HTR-8/SVneo (cell line): ENCODE results near the gene HMGN1.
"Not testable (repeated sequence)": the region's sequence is repeated elsewhere in the genome, so short reads cannot be mapped to it uniquely, and the experiment has no call there.

Experiments
- DNase-seq: peaks from one replicate; pipeline ENCODE4 v3.0.0; 2011; ENCODE audit warnings: low spot score, mixed read lengths; ENCODE audit not compliant: insufficient read length
- FAIRE-seq: peaks from 2 replicates; lab custom pipeline; 2011; peaks lifted over from hg19 to GRCh38; lab: Jason Lieb, UNC

The HMGN1 gene

DNA sequence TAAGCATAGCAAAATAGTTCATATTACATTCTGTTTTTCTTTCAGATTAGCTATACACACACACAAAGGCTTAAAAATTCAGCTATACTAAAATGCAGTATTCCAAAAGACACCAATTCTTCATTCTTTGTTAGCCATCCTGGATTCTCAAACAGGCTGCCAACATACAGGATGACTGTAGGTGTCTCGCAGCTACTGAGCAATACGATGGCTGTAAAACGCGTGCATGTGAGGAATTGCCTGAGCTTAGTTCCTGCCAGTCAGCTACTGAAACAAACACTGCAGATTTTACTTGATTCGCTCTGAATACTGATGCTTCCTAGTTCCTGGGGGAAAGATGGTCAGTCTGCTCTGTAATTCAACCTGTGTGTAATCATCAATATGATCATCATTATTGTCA lies 24.7 kb upstream of the HMGN1 start:
- DNase-seq (no peak), FAIRE-seq (no peak)

DNA sequence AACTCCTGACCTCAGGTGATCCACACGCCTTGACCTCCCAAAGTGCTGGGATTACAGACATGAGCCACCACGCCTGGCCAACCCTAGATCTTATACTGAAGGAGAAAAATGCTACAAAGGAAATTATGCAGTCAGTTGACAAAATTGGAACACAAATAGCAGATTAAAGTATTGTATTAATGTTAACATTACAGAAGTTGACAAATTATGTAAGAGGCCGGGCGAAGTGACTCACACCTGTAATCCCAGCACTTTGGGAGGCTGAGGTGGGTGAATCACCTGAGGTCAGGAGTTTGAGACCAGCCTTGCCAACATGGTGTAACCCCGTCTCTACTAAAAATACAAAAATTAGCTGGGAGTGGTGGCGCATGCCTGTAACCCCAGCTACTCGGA lies 21.0 kb upstream of the HMGN1 start:
- FAIRE-seq, DNase-seq: not testable (repeated sequence)

DNA sequence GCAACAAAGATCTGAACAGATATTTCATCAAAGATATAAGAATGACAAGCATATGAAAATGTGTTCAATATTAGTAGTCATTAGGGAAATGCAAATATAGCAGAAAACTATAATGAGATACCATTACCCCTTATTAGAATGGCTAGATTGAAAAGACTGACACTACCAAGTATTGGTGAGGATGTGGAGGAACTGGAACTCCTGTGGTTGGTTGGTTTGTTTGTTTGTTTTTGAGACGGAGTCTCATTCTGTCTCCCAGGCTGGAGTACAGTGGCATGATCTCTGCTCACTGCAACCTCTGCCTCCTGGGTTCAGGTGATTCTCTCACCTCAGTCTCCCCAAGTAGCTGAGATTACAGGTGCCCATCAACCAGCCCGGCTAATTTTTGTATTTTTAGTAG lies 18.9 kb upstream of the HMGN1 start:
- DNase-seq (no peak), FAIRE-seq (no peak)

DNA sequence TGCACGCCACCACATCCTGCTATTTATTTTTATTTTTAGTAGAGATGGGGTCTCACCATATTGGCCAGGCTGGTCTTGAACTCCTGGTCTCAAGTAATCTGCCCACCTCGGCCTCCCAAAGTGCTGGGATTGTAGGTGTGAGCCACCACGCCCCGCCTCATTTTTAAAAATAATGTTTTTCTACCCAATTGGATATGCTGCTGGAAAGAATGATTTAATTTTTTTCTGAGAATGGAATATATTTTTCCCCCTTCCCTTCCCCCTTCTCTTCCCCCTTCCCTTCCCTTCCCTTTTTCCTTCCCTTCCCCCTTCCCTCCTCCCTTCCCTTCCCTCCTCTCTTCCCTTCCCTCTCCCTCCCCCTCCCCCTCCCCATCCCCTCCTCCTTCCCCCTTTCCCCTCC lies 17.7 kb upstream of the HMGN1 start:
- FAIRE-seq (no peak), DNase-seq (no peak)

DNA sequence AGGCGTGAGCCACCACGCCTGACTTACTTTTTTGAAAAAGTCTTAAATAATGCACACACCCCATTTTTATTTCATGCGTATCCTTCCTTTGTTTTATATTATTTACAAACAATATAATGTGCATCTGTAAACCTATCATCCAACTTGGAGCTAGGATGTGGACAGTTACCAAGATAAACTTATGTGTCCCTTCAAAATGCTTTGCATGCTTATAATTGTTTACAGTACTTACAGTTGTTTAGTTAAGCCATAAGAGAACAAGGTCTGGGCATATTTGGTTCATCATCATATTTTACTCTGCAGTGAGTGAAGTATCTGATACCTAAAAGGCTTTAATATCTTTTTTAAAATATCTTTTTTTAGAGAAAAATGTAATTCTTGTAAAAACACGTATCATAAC lies 16.1 kb upstream of the HMGN1 start:
- FAIRE-seq (no peak), DNase-seq (no peak)

DNA sequence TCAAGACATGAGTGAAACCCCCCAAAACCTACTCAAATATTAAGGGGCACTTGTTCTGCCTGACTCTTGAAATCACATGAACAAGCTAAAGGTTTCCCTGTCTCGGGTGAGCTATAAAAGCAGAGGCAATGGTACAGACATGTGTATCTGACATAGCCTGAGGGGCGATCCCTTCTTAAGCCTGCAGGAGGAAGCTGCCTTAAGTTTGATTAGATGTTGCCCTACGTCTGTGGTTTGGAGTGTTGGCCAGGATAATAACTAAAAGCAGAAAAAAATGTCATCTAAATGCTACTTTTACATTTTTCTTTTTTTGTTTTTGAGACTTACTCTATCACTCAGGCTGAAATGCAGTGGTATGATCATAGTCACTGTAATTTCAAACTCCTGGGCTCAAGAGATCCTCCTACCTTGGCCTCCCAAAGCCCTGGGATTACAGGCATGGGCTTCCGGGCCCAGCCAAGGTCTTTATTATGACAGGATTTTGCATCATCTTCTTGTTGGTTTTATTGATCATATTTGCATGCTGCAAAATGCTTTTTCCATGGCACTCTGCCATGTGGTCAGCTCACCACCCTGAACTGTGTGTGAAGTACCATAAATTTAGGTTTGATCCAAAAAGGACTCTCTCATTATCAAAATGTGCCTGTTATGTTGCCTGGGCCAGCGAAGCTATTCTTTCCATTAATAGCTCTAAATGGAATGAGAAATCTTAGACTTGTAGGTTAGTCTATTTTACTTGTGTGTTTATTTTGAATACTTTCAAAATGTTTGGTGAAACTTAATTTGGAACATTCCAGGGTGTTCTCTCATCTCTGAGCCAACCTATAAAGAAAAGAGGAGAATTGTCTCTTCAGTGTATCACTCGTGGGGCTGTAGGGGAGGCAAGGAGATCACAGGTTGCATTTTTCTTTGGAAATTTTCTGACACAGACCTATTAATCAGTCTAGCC lies 15.0 kb upstream of the HMGN1 start:
- DNase-seq (no peak), FAIRE-seq (no peak)

DNA sequence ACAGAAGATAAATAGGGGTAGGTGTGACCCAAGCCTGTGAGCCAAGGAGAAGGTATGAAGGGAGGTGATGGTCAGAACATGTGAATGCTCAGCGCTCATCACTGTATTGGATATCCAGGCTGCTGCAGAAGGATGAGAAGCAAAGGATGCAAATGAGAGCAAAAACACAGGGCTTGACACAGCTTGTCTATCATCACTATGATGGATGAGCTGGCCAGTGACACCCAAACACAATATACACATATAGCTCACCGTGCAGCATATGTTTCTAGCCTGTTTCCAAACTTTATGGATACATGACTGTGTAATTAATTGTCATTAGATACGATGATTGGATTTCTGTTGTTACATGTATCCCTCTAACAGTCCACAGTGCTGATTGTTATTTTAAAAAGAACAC lies 13.8 kb upstream of the HMGN1 start:
- FAIRE-seq (no peak), DNase-seq (no peak)

DNA sequence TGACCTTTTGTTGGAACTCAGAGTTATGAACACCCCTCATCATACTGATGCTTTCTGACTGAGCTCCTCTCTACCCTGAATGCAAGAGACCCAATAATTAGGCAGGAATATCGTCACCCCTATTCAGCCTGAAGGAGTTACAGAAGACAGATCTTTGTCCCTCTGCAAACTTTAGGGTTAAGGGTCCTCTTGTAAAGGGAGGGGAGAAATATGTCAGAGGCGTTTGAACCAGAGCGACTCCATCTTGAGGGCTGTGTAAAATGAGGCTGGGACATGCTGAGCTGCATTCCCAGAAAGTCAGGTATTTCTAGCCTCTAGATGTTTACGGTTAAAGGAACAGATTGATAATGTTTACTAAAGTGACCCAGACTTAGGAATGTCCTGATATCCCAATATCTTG lies 10.5 kb upstream of the HMGN1 start:
- DNase-seq (no peak), FAIRE-seq (no peak)

DNA sequence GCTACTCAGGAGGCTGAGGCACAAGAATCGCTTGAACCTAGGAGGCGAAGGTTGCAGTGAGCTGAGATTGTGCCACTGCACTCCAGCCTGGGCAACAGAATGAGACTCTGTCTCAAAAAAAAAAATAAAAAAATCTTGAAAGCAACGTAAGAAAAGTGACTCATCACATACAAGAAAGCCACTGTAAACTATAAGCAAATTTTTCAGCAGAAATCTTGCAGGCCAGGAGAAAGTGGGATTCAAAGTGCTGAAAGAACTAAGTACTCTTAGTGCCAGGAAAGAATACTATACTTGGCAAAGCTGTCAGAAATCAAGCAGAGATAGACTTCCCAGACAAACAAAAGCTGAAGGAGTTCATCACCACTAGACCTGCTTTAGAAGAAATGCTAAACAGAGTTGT lies 4.4 kb upstream of the HMGN1 start:
- FAIRE-seq (no peak), DNase-seq (no peak)

DNA sequence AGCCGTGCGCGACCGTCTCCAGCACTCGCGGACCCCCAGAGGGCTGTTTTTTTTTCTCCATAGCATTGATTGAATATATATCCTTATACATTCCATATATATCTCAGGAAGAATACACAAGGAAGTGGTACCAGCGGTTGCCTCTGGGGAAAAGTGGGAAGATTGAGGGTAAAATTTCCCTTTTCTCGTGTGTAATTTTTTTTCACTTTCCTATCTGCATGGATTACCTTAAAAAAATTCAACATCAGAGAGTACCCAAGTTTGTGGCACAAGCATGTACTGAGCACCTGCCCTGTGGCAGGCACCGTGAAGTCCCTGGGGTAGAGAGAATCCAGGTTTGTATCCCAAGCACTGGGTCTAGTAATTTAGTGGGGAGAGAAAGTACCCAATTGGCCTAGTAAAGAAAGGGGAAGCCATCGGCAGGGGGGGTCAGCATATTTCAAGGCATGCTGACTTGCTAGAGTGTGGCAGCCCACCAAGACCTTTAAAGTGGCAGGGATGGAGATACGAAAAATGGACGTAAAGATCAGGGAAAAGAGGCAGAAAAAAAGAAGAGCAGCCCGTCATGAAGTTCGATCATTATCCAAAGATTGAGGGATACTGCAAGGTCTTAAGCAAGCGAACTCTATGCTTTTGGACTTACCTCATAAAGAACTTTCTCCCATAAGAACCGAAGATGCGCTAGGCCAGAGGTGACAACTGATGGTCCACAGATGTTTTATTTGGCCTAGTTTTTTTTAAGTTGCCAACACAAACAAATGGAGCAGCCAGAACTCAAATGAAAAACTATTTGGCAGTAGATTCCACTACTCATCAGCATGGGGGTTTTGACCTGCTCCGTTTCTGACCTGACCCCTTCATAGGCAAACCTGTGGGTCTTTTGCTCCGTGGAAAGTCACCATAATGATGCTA lies 1.5 kb upstream of the HMGN1 start:
- FAIRE-seq, result no peak
- no peak for DNase-seq

DNA sequence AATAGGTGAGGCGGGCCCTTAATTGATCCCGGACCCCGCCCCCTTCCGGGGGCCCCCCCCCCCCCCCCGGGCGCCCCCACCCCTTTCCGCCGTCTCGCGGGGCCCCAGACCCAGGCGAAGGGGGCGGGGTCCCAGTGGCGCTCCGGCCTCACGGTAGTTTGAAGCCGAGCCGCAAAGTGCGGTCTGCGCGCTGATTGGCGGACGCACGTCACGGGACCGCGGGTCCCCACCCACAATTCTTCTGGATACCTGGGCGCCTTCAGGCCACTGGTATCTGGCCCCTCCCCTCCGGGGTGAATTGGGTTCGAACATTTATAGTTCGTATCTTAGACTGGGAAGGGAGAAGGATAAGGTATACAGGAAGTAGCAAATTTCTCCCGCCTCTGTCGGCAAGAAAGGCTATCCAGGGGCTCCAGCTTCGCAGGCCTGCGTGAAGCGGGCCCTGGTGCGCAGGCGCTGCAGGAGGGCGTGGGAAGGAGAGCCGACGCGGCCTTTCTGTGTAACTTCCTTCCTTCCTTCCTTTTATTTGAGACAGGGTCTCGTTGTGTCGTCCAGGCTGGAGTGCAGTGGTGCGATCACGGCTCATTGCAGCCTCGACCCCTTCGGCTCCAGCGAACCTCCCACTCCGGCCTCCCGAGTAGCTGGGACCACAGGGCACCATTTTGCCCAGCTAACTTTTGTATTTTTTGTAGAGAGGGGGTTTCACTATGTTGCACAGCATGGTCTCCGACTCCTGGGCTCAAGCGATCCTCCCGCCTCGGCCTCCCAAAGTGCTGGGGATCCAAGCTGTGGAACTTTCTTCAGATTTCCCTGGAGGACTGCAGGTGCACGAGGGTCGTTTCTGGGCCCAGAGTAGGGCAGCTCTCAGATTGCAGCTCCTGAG lies 564 bp upstream of the HMGN1 start:
- DNase-seq, result peak; percentile 94
- FAIRE-seq, result no peak

DNA sequence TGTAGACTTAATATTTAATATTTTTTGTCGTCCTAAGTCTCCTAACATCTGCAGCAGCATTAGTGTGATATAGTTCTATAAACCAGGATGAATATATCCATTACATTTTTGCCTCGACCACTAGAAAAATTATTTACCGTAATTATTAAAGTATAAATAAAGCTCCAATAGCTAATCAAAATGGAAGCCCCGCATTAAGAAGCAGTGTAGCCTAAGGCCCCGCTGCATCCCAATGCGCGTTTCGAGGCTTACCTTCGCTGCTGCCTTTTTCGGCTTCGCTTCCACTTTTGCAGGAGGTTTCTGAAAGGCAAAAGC lies 891 bp downstream of the HMGN1 start:
- no peak for DNase-seq
- no peak for FAIRE-seq

DNA sequence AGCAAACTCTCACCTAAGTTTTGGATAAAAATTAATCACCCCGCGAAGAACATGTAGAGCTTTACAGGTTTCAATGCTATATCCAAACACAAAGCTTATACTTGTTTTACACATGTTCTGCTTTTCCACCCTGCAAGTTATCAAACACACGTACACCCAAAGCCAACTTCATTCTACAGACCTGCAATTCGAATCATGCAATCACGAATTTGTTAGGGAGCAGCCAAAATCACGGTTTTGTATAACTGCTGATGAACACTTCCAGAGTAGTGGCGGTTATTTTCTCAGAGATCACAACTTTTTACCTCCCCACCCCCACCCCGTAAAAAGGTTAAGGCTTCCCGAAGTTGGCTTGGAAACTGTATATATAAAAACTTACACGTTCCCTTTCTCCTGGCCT lies 1.4 kb downstream of the HMGN1 start:
- DNase-seq (no peak), FAIRE-seq (no peak)

DNA sequence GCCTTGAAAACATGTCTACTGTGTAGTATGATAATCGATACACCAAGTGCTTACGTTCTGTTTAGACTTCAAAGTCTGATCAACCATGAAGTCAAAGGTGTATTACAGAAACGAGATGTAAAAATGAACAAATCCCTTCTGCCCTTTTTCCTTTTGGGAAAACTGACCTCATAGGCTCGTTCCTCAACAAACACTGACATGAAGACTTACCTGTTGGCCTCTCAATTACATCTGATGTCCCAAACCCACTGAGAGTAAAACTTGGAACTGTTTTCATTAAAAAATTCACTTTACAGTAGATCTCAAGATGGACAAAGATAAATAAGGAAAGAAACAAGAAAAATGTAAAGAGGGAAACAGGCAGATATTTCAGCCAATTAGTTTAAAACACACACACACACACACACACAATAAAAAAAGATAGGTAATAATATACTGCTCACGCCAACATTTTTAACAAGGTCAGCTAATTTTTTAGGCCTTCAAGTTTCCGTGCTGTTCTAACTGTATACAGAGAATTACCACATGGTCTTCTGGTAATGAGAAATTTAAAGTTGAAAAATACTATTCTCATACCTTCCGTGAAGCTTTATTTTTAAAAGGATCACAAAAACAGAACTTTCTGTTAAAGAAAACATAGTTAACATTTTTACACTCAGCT lies 2.1 kb downstream of the HMGN1 start:
- FAIRE-seq (no peak), DNase-seq (no peak)

DNA sequence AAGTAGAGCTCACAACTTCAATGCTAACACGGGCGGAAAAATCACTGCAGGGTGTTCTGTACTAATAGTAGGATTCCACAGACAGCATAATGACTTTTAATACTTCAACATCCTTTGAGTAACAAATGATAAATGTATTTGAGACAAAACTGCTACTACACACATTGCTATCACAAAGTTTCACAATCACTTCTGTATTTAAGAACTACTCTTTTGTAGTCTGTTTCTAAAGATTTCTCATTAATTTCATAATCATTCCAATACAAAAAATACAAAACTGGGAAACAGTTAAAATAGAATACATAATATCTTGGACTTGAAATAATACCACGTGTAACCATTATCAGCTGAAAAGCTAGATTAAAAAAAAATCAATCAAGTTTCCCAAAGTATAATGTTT lies 2.7 kb downstream of the HMGN1 start:
- no peak for DNase-seq
- FAIRE-seq, result no peak

DNA sequence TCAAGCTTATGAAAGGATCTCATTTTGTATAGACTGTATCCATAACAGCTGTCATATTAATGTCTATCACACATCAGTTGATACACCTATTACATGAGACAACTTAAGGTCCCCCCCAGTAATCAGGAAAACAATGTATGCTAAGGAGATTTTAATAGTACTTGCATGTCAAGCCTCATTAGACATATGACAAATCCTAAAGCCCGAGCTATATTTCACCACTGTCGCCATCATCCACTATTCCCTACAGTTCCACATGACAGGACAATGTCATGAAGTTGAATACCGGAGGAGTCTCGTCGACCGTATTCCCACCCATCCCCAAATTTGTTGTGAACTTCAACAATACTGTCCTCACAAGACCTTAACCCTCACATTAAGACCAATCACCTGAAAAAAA lies 3.4 kb downstream of the HMGN1 start:
- DNase-seq (no peak), FAIRE-seq (no peak)

DNA sequence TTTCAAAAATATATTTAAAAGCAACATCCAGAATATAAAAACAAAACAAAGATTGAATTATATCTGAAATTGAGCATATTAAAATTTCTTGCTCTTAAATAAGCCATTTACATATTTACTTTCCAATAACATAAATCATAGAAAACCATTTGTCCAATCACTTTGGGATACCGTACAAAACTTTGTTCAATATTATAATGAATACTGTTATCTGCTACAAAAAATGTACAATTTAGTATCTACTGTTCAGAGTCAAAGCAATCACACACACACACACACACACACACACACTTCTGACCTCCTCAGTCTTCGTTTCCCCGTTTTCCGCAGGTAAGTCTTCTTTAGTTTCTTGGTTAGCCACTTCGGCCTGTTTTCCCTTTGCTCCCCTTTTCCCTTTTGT lies 4.0 kb downstream of the HMGN1 start:
- DNase-seq (no peak), FAIRE-seq (no peak)

DNA sequence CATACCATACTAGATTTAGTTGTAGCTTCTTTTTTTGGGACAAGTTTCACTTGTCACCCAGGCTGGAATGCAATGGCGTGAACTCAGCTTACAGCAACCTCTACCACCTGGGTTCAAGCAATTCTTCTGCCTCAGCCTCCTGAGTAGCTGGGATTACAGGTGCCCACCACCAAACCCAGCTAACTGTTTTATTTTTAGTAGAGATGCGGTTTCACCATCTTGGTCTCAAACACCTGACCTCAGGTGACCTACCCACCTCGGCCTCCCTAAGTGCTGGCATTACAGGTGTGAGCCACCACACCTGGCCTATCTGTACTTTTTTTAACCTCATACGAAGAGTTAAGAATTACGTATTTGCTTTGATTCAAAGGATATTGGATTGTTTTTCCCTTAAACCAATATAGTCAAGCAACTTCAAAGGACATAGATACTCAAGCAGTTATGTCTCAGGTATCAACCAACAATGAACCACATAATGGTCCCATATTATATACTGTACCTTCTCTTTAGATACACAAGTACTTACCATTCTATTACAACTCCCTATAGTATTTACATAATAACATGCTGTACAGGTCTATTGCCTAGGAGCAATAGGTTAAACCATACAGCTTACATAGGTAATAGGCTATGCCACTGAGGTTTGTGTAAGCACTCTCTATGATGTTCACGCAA lies 7.5 kb downstream of the HMGN1 start:
- DNase-seq (no peak), FAIRE-seq (no peak)

DNA sequence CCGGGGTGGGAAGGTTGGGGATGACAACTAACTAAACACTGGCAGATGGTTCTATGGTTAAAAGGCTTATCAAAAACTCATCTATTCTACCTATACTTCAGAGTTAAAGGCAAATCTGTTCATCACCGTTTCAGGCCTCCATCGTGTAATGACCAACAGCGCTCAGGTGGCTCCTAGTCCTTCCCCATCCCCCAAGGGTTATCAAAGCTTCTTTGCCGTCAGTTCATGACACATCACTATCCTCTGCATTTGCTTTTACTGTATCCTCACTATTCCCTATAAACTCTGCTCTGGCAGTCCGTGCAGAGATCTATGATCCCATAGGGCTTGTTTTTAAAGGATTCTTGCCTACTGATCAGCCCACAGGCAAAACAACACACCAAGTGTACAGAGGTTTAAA lies 8.2 kb downstream of the HMGN1 start:
- FAIRE-seq (no peak), DNase-seq (no peak)
